Erythroblast (primary cell): ENCODE measurements around the gene LRRC25.

ENCODE experiments used
- GATA1 ChIP-seq: IDR thresholded peaks from 2 replicates; pipeline ENCODE4 v1.6.1; 2011; ENCODE audit warnings: low read depth, mild to moderate bottlenecking, control low read depth, low read length, moderate library complexity
- POLR2A ChIP-seq: IDR thresholded peaks from 2 replicates; pipeline ENCODE4 v1.6.1; 2011; ENCODE audit warnings: mild to moderate bottlenecking, low read length

DNA sequence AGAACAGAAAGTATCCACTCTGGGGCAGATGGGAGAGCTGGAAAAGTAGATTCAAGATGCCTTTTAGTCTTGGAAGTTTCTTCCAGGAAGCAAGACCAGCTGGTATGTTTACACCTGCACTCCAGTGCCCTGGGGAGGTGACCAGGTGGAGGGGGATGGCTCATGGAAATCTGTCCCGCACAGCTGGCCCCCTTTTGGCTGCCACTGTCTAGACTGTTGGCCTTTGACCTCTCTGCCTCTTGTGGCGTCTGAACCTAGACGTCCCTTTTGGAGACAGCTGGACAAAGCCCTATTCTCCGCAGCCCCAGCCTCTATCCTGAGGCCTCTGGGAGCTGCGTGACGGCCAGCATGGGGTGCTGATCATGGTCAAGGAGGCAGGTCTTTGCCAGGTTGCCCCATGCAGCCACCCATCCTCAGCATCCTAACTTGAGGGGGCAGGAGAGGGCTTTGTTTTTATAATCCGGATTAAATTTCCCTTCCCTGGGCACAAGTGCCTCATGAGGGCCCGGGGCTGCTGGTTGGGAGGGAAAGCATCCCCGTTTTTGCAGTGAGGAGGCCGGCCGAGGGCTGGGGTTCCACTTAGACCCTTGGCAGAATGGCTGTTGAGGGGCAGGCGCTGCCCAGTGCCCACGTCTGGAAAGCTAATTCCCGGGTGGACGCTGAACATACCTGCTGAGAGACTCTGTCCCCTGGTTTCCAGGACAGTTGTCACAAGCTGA is 28.8 kb downstream of the LRRC25 start:
- TF ChIP-seq POLR2A (no peak), GATA1 (no peak)
